DMS 273 treated with DMSO at 0.1 percent for 48 hours (cell line): ENCODE measurements around the gene AMD1.
A peak's percentile ranks its signal among the peaks of the same experiment; 100 is the strongest.
"Not testable (repeated sequence)": the region's sequence is repeated elsewhere in the genome, so short reads cannot be mapped to it uniquely, and the experiment has no call there.

Source experiments
- DNase-seq: peaks from one replicate; lab custom pipeline; 2025; lab: John Stamatoyannopoulos, UW

AMD1 gene

GRCh38 chr6:110873981-110874879 is at the start of gene AMD1:
Gene AMD1 (plus strand): TSS chr6:110874785. CDS start chr6:110875106, 321 bp downstream.
- peak; percentile 86 for DNase-seq

GRCh38 chr6:110826236-110827129 is 48.1 kb upstream of the AMD1 start:
- no peak for DNase-seq

- no peak for DNase-seq
Observed at GRCh38 chr6:110828396-110828795, 46.2 kb upstream of the AMD1 start.

- DNase-seq = no peak
Observed at GRCh38 chr6:110831405-110831804, 43.2 kb upstream of the AMD1 start.

- no peak for DNase-seq
Observed at GRCh38 chr6:110833831-110834230, 40.8 kb upstream of the AMD1 start.

GRCh38 chr6:110835751-110836150 is 38.8 kb upstream of the AMD1 start:
- DNase-seq = not testable (repeated sequence)

- no peak for DNase-seq
Observed at GRCh38 chr6:110841266-110841665, 33.3 kb upstream of the AMD1 start.

- DNase-seq = no peak
Observed at GRCh38 chr6:110849781-110850180, 24.8 kb upstream of the AMD1 start.

GRCh38 chr6:110852773-110853172 is 21.8 kb upstream of the AMD1 start:
- no peak for DNase-seq

GRCh38 chr6:110853754-110854477 is 20.7 kb upstream of the AMD1 start:
- no peak for DNase-seq

- no peak for DNase-seq
Observed at GRCh38 chr6:110856296-110856695, 18.3 kb upstream of the AMD1 start.

- DNase-seq = no peak
Observed at GRCh38 chr6:110858016-110858415, 16.6 kb upstream of the AMD1 start.

GRCh38 chr6:110858562-110859214 is 15.9 kb upstream of the AMD1 start:
- DNase-seq = no peak

GRCh38 chr6:110859335-110859792 is 15.2 kb upstream of the AMD1 start:
- DNase-seq = no peak

- DNase-seq = no peak
Observed at GRCh38 chr6:110864824-110865223, 9.8 kb upstream of the AMD1 start.

- DNase-seq = no peak
Observed at GRCh38 chr6:110874880-110875547, 429 bp downstream of the AMD1 start.

- DNase-seq = no peak
Observed at GRCh38 chr6:110875548-110876169, 1.1 kb downstream of the AMD1 start.

GRCh38 chr6:110876170-110876773 is 1.7 kb downstream of the AMD1 start:
- DNase-seq = peak; percentile 48

- no peak for DNase-seq
Observed at GRCh38 chr6:110876806-110877564, 2.4 kb downstream of the AMD1 start.
